Endothelial cell of umbilical vein (primary cell): ENCODE measurements around the gene HUWE1. TPM values are rescaled to one million over a fixed set of nuclear protein-coding genes. Genes with fewer than 3 reads are reported as not detected.

Experiments
- BruUV-seq: library from RNA; stranded (reverse); fragments of 400-500 nt; replicated peaks from 2 replicates; lab custom pipeline; 2021; lab: Mats Ljungman, UMichigan
- CTCF ChIA-PET: fragments of 300-600, 350-600 bp; sonication (Branson Sonifier 250); formaldehyde crosslinking; loops from one replicate; lab custom pipeline; 2021; ENCODE audit warnings: antibody characterized with exemption, inconsistent platforms; lab: Charles Lee
- POLR2A ChIA-PET: fragments of 300-600, 350-600 bp; sonication (Branson Sonifier 250); formaldehyde crosslinking; loops from one replicate; lab custom pipeline; 2021; ENCODE audit warnings: antibody characterized with exemption, inconsistent platforms; lab: Charles Lee
- DNase-seq: peaks from one replicate; pipeline ENCODE4 v3.0.0-alpha.2; 2011; ENCODE audit warnings: low read depth, low spot score
- FAIRE-seq: peaks from 2 replicates; lab custom pipeline; 2011; peaks lifted over from hg19 to GRCh38; lab: Jason Lieb, UNC
- H2AFZ ChIP-seq: 2 replicates; pipeline ENCODE4 v1.6.0; 2012; ENCODE audit warnings: low read depth, low read length, control low read depth, inconsistent platforms
- H3K27ac ChIP-seq: 2 replicates; pipeline ENCODE4 v1.5.1; 2011; ENCODE audit warnings: low read depth, mild to moderate bottlenecking, control low read depth, low read length, moderate library complexity; ENCODE audit not compliant: insufficient read depth
- H3K27me3 ChIP-seq, 2 experiments: 2 replicates each; pipeline versions ENCODE4 v1.6.0 to v1.6.1; 2011; ENCODE audit warnings: low read length in 2 of 2, mixed read lengths in 1 of 2; ENCODE audit not compliant: control insufficient read depth in 2 of 2, insufficient read depth in 2 of 2
- H3K36me3 ChIP-seq, 2 experiments: 2 replicates in 1 of 2; 3 replicates in 1 of 2; pipeline ENCODE4 v1.5.1; 2011; ENCODE audit warnings: low read length in 2 of 2, mild to moderate bottlenecking in 1 of 2, moderate library complexity in 1 of 2; ENCODE audit not compliant: control insufficient read depth in 2 of 2, insufficient read depth in 2 of 2; ENCODE audit errors: extremely low read depth in 1 of 2
- H3K4me1 ChIP-seq: 3 replicates; pipeline ENCODE4 v1.5.1; 2011; ENCODE audit warnings: mild to moderate bottlenecking, low read length; ENCODE audit not compliant: control insufficient read depth, insufficient read depth; ENCODE audit errors: extremely low read depth
- H3K4me2 ChIP-seq: 2 replicates; pipeline ENCODE4 v1.6.1; 2011; ENCODE audit warnings: low read length, control low read depth, mixed read lengths; ENCODE audit not compliant: insufficient read depth
- H3K4me3 ChIP-seq, 3 experiments: fragments of 200-600 bp in 1 of 3; sonication (generic), shearing (Covaris generic) in 1 of 3; replicated peaks in 1 of 3; 2 replicates each; pipeline ENCODE4 v1.5.1; 2011 to 2016; ENCODE audit warnings: control low read depth in 3 of 3, low read length in 3 of 3, mild to moderate bottlenecking in 2 of 3, inconsistent platforms in 1 of 3, low read depth in 1 of 3, moderate library complexity in 1 of 3; ENCODE audit not compliant: insufficient read depth in 1 of 3
- H3K79me2 ChIP-seq: 2 replicates; pipeline ENCODE4 v1.6.0; 2012; ENCODE audit warnings: low read length, inconsistent platforms; ENCODE audit not compliant: control insufficient read depth, insufficient read depth
- H3K9ac ChIP-seq: replicated peaks from 2 replicates; pipeline ENCODE3; 2011; ENCODE audit warnings: low read length, control low read depth; ENCODE audit not compliant: insufficient read depth; ENCODE audit errors: extremely low read depth
- H3K9me1 ChIP-seq: replicated peaks from 3 replicates; pipeline ENCODE4 v1.6.0; 2011; ENCODE audit warnings: mild to moderate bottlenecking, low read length; ENCODE audit not compliant: control insufficient read depth, insufficient read depth; ENCODE audit errors: extremely low read depth
- H3K9me3 ChIP-seq: replicated peaks from 2 replicates; pipeline ENCODE4 v1.5.1; 2012; ENCODE audit warnings: low read length, inconsistent platforms; ENCODE audit not compliant: control insufficient read depth, insufficient read depth
- H4K20me1 ChIP-seq: replicated peaks from 2 replicates; pipeline ENCODE3; 2011; ENCODE audit warnings: mild to moderate bottlenecking, low read length; ENCODE audit not compliant: control insufficient read depth, insufficient read depth; ENCODE audit errors: extremely low read depth
- EZH2 ChIP-seq: IDR thresholded peaks from 2 replicates; pipeline ENCODE4 v1.6.1; 2012; ENCODE audit warnings: borderline replicate concordance, low read depth, mild to moderate bottlenecking, moderate library complexity, low read length, inconsistent platforms; ENCODE audit not compliant: severe bottlenecking
- FOS ChIP-seq: IDR thresholded peaks from 2 replicates; pipeline ENCODE4 v1.6.1; 2011; ENCODE audit warnings: mild to moderate bottlenecking, low read length, moderate library complexity, borderline replicate concordance; ENCODE audit not compliant: insufficient read depth
- GATA2 ChIP-seq: IDR thresholded peaks from 2 replicates; pipeline ENCODE4 v1.7.0; 2011; ENCODE audit warnings: low read depth, mild to moderate bottlenecking, moderate library complexity, mixed read lengths, low read length; ENCODE audit not compliant: insufficient read length, insufficient read depth
- JUN ChIP-seq: IDR thresholded peaks from 2 replicates; pipeline ENCODE4 v1.6.1; 2011; ENCODE audit warnings: borderline replicate concordance, low read depth; ENCODE audit not compliant: insufficient read length, insufficient read depth
- MYC ChIP-seq: IDR thresholded peaks from one replicate; pipeline ENCODE4 v1.6.1; 2011; ENCODE audit warnings: mild to moderate bottlenecking, low read depth, low read length
- POLR2A ChIP-seq: IDR thresholded peaks from 2 replicates; pipeline ENCODE4 v1.6.1; 2012; ENCODE audit warnings: low read depth, mild to moderate bottlenecking, control low read depth, low read length
- POLR2AphosphoS5 ChIP-seq: IDR thresholded peaks from 2 replicates; pipeline ENCODE4 v1.6.1; 2012; ENCODE audit warnings: low read depth, mild to moderate bottlenecking, control low read depth, low read length, moderate library complexity; ENCODE audit not compliant: insufficient read depth
- dilution Hi-C: fragments of 300-500 bp; cut with MboI; formaldehyde crosslinking; loops from one replicate; pipeline ENCODE4 v1.15.0; 2019; ENCODE audit warnings: low sequenced_read_pairs; ENCODE audit not compliant: extremely low pct_ligation_motif_present
- intact Hi-C: fragments of 100-400 bp; cut with micrococcal nuclease; formaldehyde crosslinking; loops from one replicate; pipeline ENCODE4 v1.10.0; 2022
- polyA plus RNA-seq, 4 experiments: library from polyadenylated mRNA; depleted of rRNA in 3 of 4; stranded (reverse) in 3 of 4; unstranded in 1 of 4; fragments of >200 nt; gene quantifications; 2 replicates each; pipeline versions ENCODE4 v1.2.1 to v1.2.3, GENCODE V29; 2011 to 2012; ENCODE audit warnings: missing spikeins in 1 of 4
- total RNA-seq: library from RNA; stranded (reverse); gene quantifications from 2 replicates; pipeline ENCODE4 v1.2.3, GENCODE V29; 2021
- TF ChIP-seq, protein P1 (sequence below): IDR thresholded peaks from 2 replicates; pipeline ENCODE4 v1.6.1; 2011; ENCODE audit not compliant: insufficient read depth, insufficient read length
- TF ChIP-seq, protein P2 (sequence below), 2 donors: IDR thresholded peaks; 1 replicate in 1 of 2; 2 replicates in 1 of 2; pipeline ENCODE4 v1.5.1; 2011; ENCODE audit warnings: low read length in 2 of 2, mild to moderate bottlenecking in 2 of 2, moderate library complexity in 2 of 2, control low read depth in 1 of 2, inconsistent platforms in 1 of 2, low read depth in 1 of 2; ENCODE audit not compliant: insufficient read depth in 1 of 2; ENCODE audit errors: extremely low read depth in 1 of 2

HUWE1 gene
- total and polyA plus RNA-seq, 2 donors (not counting 3 experiments of a cell fraction or from before 2014, with no cell fraction given) = 66.6 to 210 TPM

DNA sequence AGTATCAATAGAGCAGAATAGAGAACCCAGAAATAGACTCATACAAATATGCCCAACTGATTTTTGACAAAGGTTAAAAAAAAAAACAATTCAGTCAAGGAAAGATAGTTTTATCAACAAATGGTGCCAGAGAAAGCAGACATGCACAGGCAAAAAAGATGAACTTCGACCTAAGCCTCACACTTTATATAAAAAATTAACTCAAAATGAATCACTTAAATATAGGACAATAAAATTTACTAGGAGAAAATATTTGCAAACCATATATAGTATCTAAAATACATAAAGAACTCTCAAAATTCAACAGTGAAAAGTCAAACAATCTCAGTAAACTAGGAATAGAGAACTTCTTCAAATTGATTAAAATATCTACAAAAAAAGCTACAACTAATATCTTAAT is 29.7 kb downstream of the HUWE1 start:
- no peak for DNase-seq
- no peaks in the 10 kb centered on the region for H3K9me3 ChIP-seq
- H3K9ac ChIP-seq = no peak overlapping the region
- no peak for FAIRE-seq
- ChIA-PET CTCF (no interaction called here), POLR2A (no interaction called here)
- H3K27ac ChIP-seq = no peak overlapping the region
- H3K79me2 ChIP-seq = peaks cover 93% of the 10 kb centered on the region
- H3K9me1 ChIP-seq = no peaks in the 10 kb centered on the region
- H4K20me1 ChIP-seq = no peaks in the 10 kb centered on the region
- no peaks in the 10 kb centered on the region for H3K27me3 ChIP-seq
- BruUV-seq = no TSS peak
- dilution Hi-C loops = no loop called here
- H3K4me3 ChIP-seq = no peak overlapping the region
- TF ChIP-seq, protein P1, sequence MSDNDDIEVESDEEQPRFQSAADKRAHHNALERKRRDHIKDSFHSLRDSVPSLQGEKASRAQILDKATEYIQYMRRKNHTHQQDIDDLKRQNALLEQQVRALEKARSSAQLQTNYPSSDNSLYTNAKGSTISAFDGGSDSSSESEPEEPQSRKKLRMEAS = no peak
- H3K4me2 ChIP-seq = no peak overlapping the region
- no peaks in the 10 kb centered on the region for H3K4me1 ChIP-seq
- intact Hi-C loops = no loop called here
- H3K36me3 ChIP-seq = peaks cover 0 to 2% of the 10 kb centered on the region in 2 experiments
- H2AFZ ChIP-seq = no peak overlapping the region

DNA sequence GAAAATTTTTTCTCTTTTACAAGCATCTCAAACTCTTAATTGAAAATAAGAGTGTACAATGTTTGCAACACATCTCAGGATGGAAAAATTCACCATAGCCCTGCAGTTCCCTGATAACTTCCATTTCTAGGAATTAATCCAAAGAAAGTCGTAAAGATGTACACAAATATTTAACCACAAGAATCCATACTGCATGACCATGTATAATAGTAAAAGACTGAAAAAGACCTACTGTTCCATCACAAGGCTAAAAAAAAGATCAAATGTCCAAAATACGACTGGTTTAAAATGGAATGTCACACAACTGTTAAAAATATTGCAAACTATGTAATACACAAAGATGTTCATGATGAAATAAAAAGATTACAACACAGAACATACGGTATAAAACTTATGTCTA is 32.1 kb downstream of the HUWE1 start:
- Histone ChIP-seq H3K4me3 (no peak overlapping the region), H4K20me1 (no peaks in the 10 kb centered on the region), H2AFZ (no peak overlapping the region), H3K27me3 (no peaks in the 10 kb centered on the region), H3K9ac (no peak overlapping the region), H3K9me3 (no peaks in the 10 kb centered on the region), H3K4me1 (no peaks in the 10 kb centered on the region), H3K27ac (no peak overlapping the region), H3K9me1 (no peaks in the 10 kb centered on the region), H3K79me2 (peaks cover 93% of the 10 kb centered on the region), H3K36me3 (peaks cover 0 to 2% of the 10 kb centered on the region in 2 experiments), H3K4me2 (no peak overlapping the region)
- POLR2A ChIA-PET = no interaction called here
- no TSS peak for BruUV-seq
- FAIRE-seq (no peak), DNase-seq (no peak)
- intact Hi-C loops (no loop called here), dilution Hi-C loops (no loop called here)
- TF ChIP-seq, protein P2, sequence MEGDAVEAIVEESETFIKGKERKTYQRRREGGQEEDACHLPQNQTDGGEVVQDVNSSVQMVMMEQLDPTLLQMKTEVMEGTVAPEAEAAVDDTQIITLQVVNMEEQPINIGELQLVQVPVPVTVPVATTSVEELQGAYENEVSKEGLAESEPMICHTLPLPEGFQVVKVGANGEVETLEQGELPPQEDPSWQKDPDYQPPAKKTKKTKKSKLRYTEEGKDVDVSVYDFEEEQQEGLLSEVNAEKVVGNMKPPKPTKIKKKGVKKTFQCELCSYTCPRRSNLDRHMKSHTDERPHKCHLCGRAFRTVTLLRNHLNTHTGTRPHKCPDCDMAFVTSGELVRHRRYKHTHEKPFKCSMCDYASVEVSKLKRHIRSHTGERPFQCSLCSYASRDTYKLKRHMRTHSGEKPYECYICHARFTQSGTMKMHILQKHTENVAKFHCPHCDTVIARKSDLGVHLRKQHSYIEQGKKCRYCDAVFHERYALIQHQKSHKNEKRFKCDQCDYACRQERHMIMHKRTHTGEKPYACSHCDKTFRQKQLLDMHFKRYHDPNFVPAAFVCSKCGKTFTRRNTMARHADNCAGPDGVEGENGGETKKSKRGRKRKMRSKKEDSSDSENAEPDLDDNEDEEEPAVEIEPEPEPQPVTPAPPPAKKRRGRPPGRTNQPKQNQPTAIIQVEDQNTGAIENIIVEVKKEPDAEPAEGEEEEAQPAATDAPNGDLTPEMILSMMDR (IDR thresholded peaks at IDR 0.05; ENCODE audit: extremely low read depth in 1 of 2, insufficient read depth in 1 of 2, low read depth in 1 of 2, low read length in 2 of 2) = no peak
- TF ChIP-seq MYC (no peak), POLR2A (no peak), FOS (no peak), JUN (no peak), GATA2 (no peak), EZH2 (no peak), POLR2AphosphoS5 (no peak)
- TF ChIP-seq, protein P1 = no peak
- CTCF ChIA-PET = no interaction called here
